ENCODE results near the gene ELK1.

ELK1 gene

GRCh38 chrX:47644557-47645091 lies 5.7 kb downstream of the ELK1 start:
- DNase-seq: no peak

GRCh38 chrX:47643926-47644325 lies 6.4 kb downstream of the ELK1 start:
- no peak for DNase-seq

- DNase-seq: no peak
Observed at GRCh38 chrX:47638816-47639215, 11.5 kb downstream of the ELK1 start.

- peak; percentile 34 for DNase-seq
Observed at GRCh38 chrX:47637546-47638195, 12.7 kb downstream of the ELK1 start.

GRCh38 chrX:47634871-47635575 lies 15.3 kb downstream of the ELK1 start:
- DNase-seq: peak; percentile 12

- DNase-seq: no peak
Observed at GRCh38 chrX:47633689-47634590, 16.4 kb downstream of the ELK1 start.

GRCh38 chrX:47632666-47633065 lies 17.7 kb downstream of the ELK1 start:
- DNase-seq: no peak

GRCh38 chrX:47631676-47632075 lies 18.7 kb downstream of the ELK1 start:
- no peak for DNase-seq

- no peak for DNase-seq
Observed at GRCh38 chrX:47629419-47630200, 20.8 kb downstream of the ELK1 start, which contains the start of gene CFP. Gene CFP, minus strand, starts transcription at chrX:47629930. Its CDS starts 86 bp downstream, at chrX:47629844.

GRCh38 chrX:47628982-47629381 lies 21.4 kb downstream of the ELK1 start:
- DNase-seq: no peak

GRCh38 chrX:47625365-47625764 lies 25.0 kb downstream of the ELK1 start:
- DNase-seq: no peak

GRCh38 chrX:47623540-47624027 lies 26.8 kb downstream of the ELK1 start:
- DNase-seq: peak; percentile 37

GRCh38 chrX:47621851-47622250 lies 28.5 kb downstream of the ELK1 start:
- DNase-seq: no peak

- no peak for DNase-seq
Observed at GRCh38 chrX:47620303-47620685, 30.1 kb downstream of the ELK1 start.

- DNase-seq: peak; percentile 80
Observed at GRCh38 chrX:47619486-47620302, 30.7 kb downstream of the ELK1 start, which contains the start of gene SYN1. Gene SYN1, minus strand, starts transcription at chrX:47619857. Its CDS starts 129 bp downstream, at chrX:47619728.

GRCh38 chrX:47618923-47619485 lies 31.4 kb downstream of the ELK1 start:
- no peak for DNase-seq

- DNase-seq: no peak
Observed at GRCh38 chrX:47614618-47615017, 35.7 kb downstream of the ELK1 start.

GRCh38 chrX:47613082-47613481 lies 37.3 kb downstream of the ELK1 start:
- DNase-seq: no peak

- DNase-seq: no peak
Observed at GRCh38 chrX:47612418-47612817, 37.9 kb downstream of the ELK1 start.

- DNase-seq: no peak
Observed at GRCh38 chrX:47611926-47612325, 38.4 kb downstream of the ELK1 start.

GRCh38 chrX:47611489-47611888 lies 38.9 kb downstream of the ELK1 start:
- no peak for DNase-seq

Data from activated naive CD4-positive, alpha-beta T cell treated with Interleukin-2 at 50 U/mL for 16 hours (primary cell).